WTC11 (cell line): Measurements from ENCODE around the gene TSHZ1. TPM values are rescaled to one million over a fixed set of nuclear protein-coding genes. Genes with fewer than 3 reads are reported as not detected.

Experiments used
- ATAC-seq: fragments of 200-7000 bp; cut with Tn5 transposase; 2 replicates; pipeline ENCODE4 v1.10.0; 2021; ENCODE audit warnings: mild to moderate bottlenecking, moderate library complexity
- CTCF ChIA-PET: fragments of 300-600 bp; sonication (Branson Sonifier 250); formaldehyde crosslinking; loops from one replicate; lab custom pipeline; 2021; ENCODE audit warnings: antibody characterized with exemption; lab: Charles Lee
- POLR2A ChIA-PET: fragments of 350-600 bp; sonication (Branson Sonifier 250); formaldehyde crosslinking; loops from one replicate; lab custom pipeline; 2021; ENCODE audit warnings: antibody characterized with exemption; lab: Charles Lee
- DNase-seq: peaks from one replicate; pipeline ENCODE4 v3.0.0; 2021; ENCODE audit warnings: low spot score
- H3K27ac Mint-ChIP-seq: 2 replicates; pipeline ENCODE4 v1.8.0; 2021; ENCODE audit warnings: mixed read lengths
- H3K27me3 Mint-ChIP-seq: 2 replicates; pipeline ENCODE4 v1.8.0; 2021; ENCODE audit warnings: low read depth, mild to moderate bottlenecking, moderate library complexity, mixed read lengths
- H3K36me3 Mint-ChIP-seq: 2 replicates; pipeline ENCODE4 v1.8.0; 2021; ENCODE audit warnings: mixed read lengths
- H3K4me1 Mint-ChIP-seq: 2 replicates; pipeline ENCODE4 v1.8.0; 2022; ENCODE audit warnings: mixed read lengths
- H3K4me3 Mint-ChIP-seq: 2 replicates; pipeline ENCODE4 v1.8.0; 2021; ENCODE audit warnings: mild to moderate bottlenecking, moderate library complexity, mixed read lengths
- H3K9me3 Mint-ChIP-seq: 2 replicates; pipeline ENCODE4 v1.8.0; 2021; ENCODE audit warnings: mixed read lengths
- ATF1 ChIP-seq: sonication (generic); formaldehyde crosslinking; IDR thresholded peaks from 2 replicates; pipeline ENCODE4 v1.8.1; 2023; ENCODE audit warnings: mild to moderate bottlenecking, moderate library complexity, missing genetic modification reagents
- EMX1 ChIP-seq: fragments of 250-450 bp; sonication (Bioruptor Pico); IDR thresholded peaks from 2 replicates; pipeline ENCODE4 v1.8.0; 2021; ENCODE audit warnings: mild to moderate bottlenecking
- FOXJ3 ChIP-seq: sonication (generic); formaldehyde crosslinking; IDR thresholded peaks from 2 replicates; pipeline ENCODE4 v1.9.0; 2021; ENCODE audit warnings: missing genetic modification reagents, mild to moderate bottlenecking, borderline replicate concordance
- FOXK1 ChIP-seq: sonication (generic); formaldehyde crosslinking; IDR thresholded peaks from 2 replicates; pipeline ENCODE4 v1.8.0; 2022; ENCODE audit warnings: mild to moderate bottlenecking, moderate library complexity, missing genetic modification reagents
- FOXP1 ChIP-seq: sonication (generic); formaldehyde crosslinking; IDR thresholded peaks from 2 replicates; pipeline ENCODE4 v1.8.0; 2022; ENCODE audit warnings: missing genetic modification reagents, mild to moderate bottlenecking, moderate library complexity, borderline replicate concordance
- GRHL2 ChIP-seq: fragments of 250-450 bp; sonication (Bioruptor Pico); IDR thresholded peaks from 2 replicates; pipeline ENCODE4 v1.8.0; 2022; ENCODE audit warnings: mild to moderate bottlenecking, moderate library complexity; ENCODE audit not compliant: insufficient replicate concordance, severe bottlenecking
- IRF2 ChIP-seq: sonication (generic); formaldehyde crosslinking; IDR thresholded peaks from 2 replicates; pipeline ENCODE4 v1.8.0; 2022; ENCODE audit warnings: low read depth, missing genetic modification reagents, borderline replicate concordance
- NR1H2 ChIP-seq: sonication (generic); formaldehyde crosslinking; IDR thresholded peaks from 2 replicates; pipeline ENCODE4 v1.9.0; 2021; ENCODE audit warnings: mild to moderate bottlenecking, moderate library complexity, missing genetic modification reagents
- OVOL2 ChIP-seq: fragments of 250-450 bp; sonication (Bioruptor Pico); IDR thresholded peaks from 2 replicates; pipeline ENCODE4 v1.9.0; 2021; ENCODE audit warnings: mild to moderate bottlenecking, borderline replicate concordance
- SMAD3 ChIP-seq: sonication (generic); formaldehyde crosslinking; IDR thresholded peaks from 2 replicates; pipeline ENCODE4 v1.8.0; 2022; ENCODE audit warnings: missing genetic modification reagents, mild to moderate bottlenecking, borderline replicate concordance
- TCF7 ChIP-seq: sonication (generic); formaldehyde crosslinking; IDR thresholded peaks from 2 replicates; pipeline ENCODE4 v1.8.0; 2022; ENCODE audit warnings: mild to moderate bottlenecking, low read depth, missing genetic modification reagents, moderate library complexity
- total RNA-seq: library from RNA; stranded (reverse); gene quantifications from 3 replicates; pipeline ENCODE4 v1.2.3, GENCODE V29; 2021
- TF ChIP-seq, protein P1 (sequence below): fragments of 250-450 bp; sonication (Bioruptor Pico); IDR thresholded peaks from 2 replicates; pipeline ENCODE4 v1.9.0; 2021; ENCODE audit warnings: mild to moderate bottlenecking, borderline replicate concordance
- TF ChIP-seq, protein P2 (sequence below): sonication (generic); formaldehyde crosslinking; IDR thresholded peaks from 2 replicates; pipeline ENCODE4 v1.8.0; 2023; ENCODE audit warnings: missing genetic modification reagents, mild to moderate bottlenecking, borderline replicate concordance
- TF ChIP-seq, protein P3 (sequence below): fragments of 200-600 bp; IDR thresholded peaks from 2 replicates; pipeline ENCODE4 v1.8.0; 2022; ENCODE audit warnings: antibody characterized with exemption
- TF ChIP-seq, protein P4 (sequence below): sonication (generic); formaldehyde crosslinking; IDR thresholded peaks from 2 replicates; pipeline ENCODE4 v1.8.1; 2022; ENCODE audit warnings: mild to moderate bottlenecking, missing genetic modification reagents, moderate library complexity, borderline replicate concordance
- TF ChIP-seq, protein P5 (sequence below): sonication (generic); formaldehyde crosslinking; IDR thresholded peaks from 2 replicates; pipeline ENCODE4 v1.8.0; 2022; ENCODE audit warnings: mild to moderate bottlenecking, missing genetic modification reagents
- TF ChIP-seq, protein P6 (sequence below): sonication (generic); formaldehyde crosslinking; IDR thresholded peaks from 2 replicates; pipeline ENCODE4 v1.8.0; 2023; ENCODE audit warnings: mild to moderate bottlenecking, missing genetic modification reagents
- TF ChIP-seq, protein P7 (sequence below): sonication (generic); formaldehyde crosslinking; IDR thresholded peaks from 2 replicates; pipeline ENCODE4 v1.8.1; 2023; ENCODE audit warnings: mild to moderate bottlenecking, missing genetic modification reagents

TSHZ1 gene
- total RNA-seq, 1 experiment from 2014 or later = 2.9 TPM

DNA sequence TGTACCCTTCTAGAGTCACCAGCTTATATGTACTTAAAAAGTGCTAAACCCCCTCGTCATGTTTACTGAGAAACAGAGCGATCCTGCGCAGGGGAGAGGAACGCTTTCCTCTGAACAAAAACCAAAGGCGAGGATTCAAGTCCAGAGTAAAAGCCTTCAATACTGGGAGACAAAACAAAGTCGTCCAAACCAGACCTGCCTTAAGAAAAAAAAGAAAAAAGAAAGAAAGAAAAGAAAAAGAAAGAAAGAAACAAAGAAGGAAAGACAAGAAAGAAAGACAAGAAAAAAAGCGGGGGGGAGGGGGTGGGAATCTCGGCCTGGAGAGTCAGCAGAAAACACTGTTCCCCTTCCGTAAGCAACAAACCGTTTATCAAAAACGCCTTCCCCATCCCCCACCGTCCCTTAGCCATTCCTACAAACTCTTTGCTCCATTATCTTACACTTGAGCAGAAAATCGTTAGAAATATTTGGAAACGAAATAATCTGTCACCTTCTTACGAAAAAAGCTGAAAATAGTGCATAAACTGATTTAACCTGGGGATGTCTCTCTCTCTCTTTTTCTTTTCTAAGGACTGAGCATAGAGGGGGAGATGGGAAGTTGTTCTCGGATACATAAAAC lies 5.0 kb upstream of the TSHZ1 start:
- Mint-ChIP-seq H3K27me3 (peaks cover 83% of the 10 kb centered on the region), H3K4me1 (peaks cover 56% of the 10 kb centered on the region), H3K4me3 (peak overlapping the region; percentile 83), H3K27ac (no peak overlapping the region), H3K36me3 (peaks cover 4% of the 10 kb centered on the region; the same call in 1 of the 2 replicates), H3K9me3 (no peaks in the 10 kb centered on the region)
- TF ChIP-seq, protein P1, sequence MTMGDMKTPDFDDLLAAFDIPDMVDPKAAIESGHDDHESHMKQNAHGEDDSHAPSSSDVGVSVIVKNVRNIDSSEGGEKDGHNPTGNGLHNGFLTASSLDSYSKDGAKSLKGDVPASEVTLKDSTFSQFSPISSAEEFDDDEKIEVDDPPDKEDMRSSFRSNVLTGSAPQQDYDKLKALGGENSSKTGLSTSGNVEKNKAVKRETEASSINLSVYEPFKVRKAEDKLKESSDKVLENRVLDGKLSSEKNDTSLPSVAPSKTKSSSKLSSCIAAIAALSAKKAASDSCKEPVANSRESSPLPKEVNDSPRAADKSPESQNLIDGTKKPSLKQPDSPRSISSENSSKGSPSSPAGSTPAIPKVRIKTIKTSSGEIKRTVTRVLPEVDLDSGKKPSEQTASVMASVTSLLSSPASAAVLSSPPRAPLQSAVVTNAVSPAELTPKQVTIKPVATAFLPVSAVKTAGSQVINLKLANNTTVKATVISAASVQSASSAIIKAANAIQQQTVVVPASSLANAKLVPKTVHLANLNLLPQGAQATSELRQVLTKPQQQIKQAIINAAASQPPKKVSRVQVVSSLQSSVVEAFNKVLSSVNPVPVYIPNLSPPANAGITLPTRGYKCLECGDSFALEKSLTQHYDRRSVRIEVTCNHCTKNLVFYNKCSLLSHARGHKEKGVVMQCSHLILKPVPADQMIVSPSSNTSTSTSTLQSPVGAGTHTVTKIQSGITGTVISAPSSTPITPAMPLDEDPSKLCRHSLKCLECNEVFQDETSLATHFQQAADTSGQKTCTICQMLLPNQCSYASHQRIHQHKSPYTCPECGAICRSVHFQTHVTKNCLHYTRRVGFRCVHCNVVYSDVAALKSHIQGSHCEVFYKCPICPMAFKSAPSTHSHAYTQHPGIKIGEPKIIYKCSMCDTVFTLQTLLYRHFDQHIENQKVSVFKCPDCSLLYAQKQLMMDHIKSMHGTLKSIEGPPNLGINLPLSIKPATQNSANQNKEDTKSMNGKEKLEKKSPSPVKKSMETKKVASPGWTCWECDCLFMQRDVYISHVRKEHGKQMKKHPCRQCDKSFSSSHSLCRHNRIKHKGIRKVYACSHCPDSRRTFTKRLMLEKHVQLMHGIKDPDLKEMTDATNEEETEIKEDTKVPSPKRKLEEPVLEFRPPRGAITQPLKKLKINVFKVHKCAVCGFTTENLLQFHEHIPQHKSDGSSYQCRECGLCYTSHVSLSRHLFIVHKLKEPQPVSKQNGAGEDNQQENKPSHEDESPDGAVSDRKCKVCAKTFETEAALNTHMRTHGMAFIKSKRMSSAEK (CRISPR knock-in tag) = no peak
- TF ChIP-seq IRF2 (CRISPR knock-in tag) (no peak), GRHL2 (CRISPR knock-in tag) (no peak), OVOL2 (CRISPR knock-in tag) (no peak), EMX1 (CRISPR knock-in tag) (no peak), FOXJ3 (CRISPR knock-in tag) (no peak), TCF7 (CRISPR knock-in tag) (no peak), FOXP1 (no peak), SMAD3 (no peak), ATF1 (CRISPR knock-in tag) (no peak), FOXK1 (CRISPR knock-in tag) (no peak), NR1H2 (CRISPR knock-in tag) (no peak)
- TF ChIP-seq, protein P2, sequence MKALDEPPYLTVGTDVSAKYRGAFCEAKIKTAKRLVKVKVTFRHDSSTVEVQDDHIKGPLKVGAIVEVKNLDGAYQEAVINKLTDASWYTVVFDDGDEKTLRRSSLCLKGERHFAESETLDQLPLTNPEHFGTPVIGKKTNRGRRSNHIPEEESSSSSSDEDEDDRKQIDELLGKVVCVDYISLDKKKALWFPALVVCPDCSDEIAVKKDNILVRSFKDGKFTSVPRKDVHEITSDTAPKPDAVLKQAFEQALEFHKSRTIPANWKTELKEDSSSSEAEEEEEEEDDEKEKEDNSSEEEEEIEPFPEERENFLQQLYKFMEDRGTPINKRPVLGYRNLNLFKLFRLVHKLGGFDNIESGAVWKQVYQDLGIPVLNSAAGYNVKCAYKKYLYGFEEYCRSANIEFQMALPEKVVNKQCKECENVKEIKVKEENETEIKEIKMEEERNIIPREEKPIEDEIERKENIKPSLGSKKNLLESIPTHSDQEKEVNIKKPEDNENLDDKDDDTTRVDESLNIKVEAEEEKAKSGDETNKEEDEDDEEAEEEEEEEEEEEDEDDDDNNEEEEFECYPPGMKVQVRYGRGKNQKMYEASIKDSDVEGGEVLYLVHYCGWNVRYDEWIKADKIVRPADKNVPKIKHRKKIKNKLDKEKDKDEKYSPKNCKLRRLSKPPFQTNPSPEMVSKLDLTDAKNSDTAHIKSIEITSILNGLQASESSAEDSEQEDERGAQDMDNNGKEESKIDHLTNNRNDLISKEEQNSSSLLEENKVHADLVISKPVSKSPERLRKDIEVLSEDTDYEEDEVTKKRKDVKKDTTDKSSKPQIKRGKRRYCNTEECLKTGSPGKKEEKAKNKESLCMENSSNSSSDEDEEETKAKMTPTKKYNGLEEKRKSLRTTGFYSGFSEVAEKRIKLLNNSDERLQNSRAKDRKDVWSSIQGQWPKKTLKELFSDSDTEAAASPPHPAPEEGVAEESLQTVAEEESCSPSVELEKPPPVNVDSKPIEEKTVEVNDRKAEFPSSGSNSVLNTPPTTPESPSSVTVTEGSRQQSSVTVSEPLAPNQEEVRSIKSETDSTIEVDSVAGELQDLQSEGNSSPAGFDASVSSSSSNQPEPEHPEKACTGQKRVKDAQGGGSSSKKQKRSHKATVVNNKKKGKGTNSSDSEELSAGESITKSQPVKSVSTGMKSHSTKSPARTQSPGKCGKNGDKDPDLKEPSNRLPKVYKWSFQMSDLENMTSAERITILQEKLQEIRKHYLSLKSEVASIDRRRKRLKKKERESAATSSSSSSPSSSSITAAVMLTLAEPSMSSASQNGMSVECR = no peak
- TF ChIP-seq, protein P3, sequence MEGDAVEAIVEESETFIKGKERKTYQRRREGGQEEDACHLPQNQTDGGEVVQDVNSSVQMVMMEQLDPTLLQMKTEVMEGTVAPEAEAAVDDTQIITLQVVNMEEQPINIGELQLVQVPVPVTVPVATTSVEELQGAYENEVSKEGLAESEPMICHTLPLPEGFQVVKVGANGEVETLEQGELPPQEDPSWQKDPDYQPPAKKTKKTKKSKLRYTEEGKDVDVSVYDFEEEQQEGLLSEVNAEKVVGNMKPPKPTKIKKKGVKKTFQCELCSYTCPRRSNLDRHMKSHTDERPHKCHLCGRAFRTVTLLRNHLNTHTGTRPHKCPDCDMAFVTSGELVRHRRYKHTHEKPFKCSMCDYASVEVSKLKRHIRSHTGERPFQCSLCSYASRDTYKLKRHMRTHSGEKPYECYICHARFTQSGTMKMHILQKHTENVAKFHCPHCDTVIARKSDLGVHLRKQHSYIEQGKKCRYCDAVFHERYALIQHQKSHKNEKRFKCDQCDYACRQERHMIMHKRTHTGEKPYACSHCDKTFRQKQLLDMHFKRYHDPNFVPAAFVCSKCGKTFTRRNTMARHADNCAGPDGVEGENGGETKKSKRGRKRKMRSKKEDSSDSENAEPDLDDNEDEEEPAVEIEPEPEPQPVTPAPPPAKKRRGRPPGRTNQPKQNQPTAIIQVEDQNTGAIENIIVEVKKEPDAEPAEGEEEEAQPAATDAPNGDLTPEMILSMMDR = no peak
- TF ChIP-seq, protein P4, sequence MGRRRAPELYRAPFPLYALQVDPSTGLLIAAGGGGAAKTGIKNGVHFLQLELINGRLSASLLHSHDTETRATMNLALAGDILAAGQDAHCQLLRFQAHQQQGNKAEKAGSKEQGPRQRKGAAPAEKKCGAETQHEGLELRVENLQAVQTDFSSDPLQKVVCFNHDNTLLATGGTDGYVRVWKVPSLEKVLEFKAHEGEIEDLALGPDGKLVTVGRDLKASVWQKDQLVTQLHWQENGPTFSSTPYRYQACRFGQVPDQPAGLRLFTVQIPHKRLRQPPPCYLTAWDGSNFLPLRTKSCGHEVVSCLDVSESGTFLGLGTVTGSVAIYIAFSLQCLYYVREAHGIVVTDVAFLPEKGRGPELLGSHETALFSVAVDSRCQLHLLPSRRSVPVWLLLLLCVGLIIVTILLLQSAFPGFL (CRISPR knock-in tag) = no peak
- TF ChIP-seq, protein P5, sequence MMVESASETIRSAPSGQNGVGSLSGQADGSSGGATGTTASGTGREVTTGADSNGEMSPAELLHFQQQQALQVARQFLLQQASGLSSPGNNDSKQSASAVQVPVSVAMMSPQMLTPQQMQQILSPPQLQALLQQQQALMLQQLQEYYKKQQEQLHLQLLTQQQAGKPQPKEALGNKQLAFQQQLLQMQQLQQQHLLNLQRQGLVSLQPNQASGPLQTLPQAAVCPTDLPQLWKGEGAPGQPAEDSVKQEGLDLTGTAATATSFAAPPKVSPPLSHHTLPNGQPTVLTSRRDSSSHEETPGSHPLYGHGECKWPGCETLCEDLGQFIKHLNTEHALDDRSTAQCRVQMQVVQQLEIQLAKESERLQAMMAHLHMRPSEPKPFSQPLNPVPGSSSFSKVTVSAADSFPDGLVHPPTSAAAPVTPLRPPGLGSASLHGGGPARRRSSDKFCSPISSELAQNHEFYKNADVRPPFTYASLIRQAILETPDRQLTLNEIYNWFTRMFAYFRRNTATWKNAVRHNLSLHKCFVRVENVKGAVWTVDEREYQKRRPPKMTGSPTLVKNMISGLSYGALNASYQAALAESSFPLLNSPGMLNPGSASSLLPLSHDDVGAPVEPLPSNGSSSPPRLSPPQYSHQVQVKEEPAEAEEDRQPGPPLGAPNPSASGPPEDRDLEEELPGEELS = no peak
- TF ChIP-seq, protein P6, sequence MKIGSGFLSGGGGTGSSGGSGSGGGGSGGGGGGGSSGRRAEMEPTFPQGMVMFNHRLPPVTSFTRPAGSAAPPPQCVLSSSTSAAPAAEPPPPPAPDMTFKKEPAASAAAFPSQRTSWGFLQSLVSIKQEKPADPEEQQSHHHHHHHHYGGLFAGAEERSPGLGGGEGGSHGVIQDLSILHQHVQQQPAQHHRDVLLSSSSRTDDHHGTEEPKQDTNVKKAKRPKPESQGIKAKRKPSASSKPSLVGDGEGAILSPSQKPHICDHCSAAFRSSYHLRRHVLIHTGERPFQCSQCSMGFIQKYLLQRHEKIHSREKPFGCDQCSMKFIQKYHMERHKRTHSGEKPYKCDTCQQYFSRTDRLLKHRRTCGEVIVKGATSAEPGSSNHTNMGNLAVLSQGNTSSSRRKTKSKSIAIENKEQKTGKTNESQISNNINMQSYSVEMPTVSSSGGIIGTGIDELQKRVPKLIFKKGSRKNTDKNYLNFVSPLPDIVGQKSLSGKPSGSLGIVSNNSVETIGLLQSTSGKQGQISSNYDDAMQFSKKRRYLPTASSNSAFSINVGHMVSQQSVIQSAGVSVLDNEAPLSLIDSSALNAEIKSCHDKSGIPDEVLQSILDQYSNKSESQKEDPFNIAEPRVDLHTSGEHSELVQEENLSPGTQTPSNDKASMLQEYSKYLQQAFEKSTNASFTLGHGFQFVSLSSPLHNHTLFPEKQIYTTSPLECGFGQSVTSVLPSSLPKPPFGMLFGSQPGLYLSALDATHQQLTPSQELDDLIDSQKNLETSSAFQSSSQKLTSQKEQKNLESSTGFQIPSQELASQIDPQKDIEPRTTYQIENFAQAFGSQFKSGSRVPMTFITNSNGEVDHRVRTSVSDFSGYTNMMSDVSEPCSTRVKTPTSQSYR = no peak
- TF ChIP-seq, protein P7, sequence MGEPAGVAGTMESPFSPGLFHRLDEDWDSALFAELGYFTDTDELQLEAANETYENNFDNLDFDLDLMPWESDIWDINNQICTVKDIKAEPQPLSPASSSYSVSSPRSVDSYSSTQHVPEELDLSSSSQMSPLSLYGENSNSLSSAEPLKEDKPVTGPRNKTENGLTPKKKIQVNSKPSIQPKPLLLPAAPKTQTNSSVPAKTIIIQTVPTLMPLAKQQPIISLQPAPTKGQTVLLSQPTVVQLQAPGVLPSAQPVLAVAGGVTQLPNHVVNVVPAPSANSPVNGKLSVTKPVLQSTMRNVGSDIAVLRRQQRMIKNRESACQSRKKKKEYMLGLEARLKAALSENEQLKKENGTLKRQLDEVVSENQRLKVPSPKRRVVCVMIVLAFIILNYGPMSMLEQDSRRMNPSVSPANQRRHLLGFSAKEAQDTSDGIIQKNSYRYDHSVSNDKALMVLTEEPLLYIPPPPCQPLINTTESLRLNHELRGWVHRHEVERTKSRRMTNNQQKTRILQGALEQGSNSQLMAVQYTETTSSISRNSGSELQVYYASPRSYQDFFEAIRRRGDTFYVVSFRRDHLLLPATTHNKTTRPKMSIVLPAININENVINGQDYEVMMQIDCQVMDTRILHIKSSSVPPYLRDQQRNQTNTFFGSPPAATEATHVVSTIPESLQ (CRISPR knock-in tag) = no peak
- DNase-seq (no peak), ATAC-seq (no peak)
- CTCF ChIA-PET = no interaction called here
- POLR2A ChIA-PET = no interaction called here
